Peyer's patch (tissue), 4 donors: ENCODE data around the gene COQ10B. TPM values are rescaled to one million over a fixed set of nuclear protein-coding genes. Genes with fewer than 3 reads are reported as not detected.

Experiments used
- DNase-seq, 3 donors: peaks; one replicate each; pipeline ENCODE4 v3.0.0-alpha.2; 2017 to 2019
- H3K27ac ChIP-seq, 4 donors: fragments of 200-600 bp; sonication (generic); one replicate each; pipeline ENCODE4 v1.5.1; 2016 to 2019
- H3K27me3 ChIP-seq, 2 donors: fragments of 200-600 bp; sonication (generic); one replicate each; pipeline ENCODE4 v1.5.1; 2019
- H3K36me3 ChIP-seq, 3 donors: fragments of 200-600 bp; sonication (generic); one replicate each; pipeline ENCODE4 v1.5.1; 2016 to 2019
- H3K4me1 ChIP-seq, 4 donors: fragments of 200-600 bp; sonication (generic); one replicate each; pipeline ENCODE4 v1.5.1; 2016 to 2019
- H3K4me3 ChIP-seq, 4 donors: fragments of 200-600 bp; sonication (generic); 1 replicate in 3 of 4; 2 replicates in 1 of 4; pipeline ENCODE4 v1.5.1; 2016 to 2019; ENCODE audit warnings: mild to moderate bottlenecking in 1 of 4
- H3K9me3 ChIP-seq, 4 donors: fragments of 200-600 bp; sonication (generic); one replicate each; pipeline ENCODE4 v1.5.1; 2016 to 2019; ENCODE audit warnings: mild to moderate bottlenecking in 1 of 4
- POLR2A ChIP-seq, 2 donors: fragments of 450-650 bp; IDR thresholded peaks; one replicate each; pipeline ENCODE4 v1.5.1; 2017; ENCODE audit warnings: antibody characterized with exemption in 2 of 2, mild to moderate bottlenecking in 2 of 2, moderate library complexity in 2 of 2
- total RNA-seq, 4 donors: library from RNA; depleted of rRNA; stranded (reverse); fragments of >200 nt; gene quantifications; one replicate each; pipeline ENCODE4 v1.1.0, GENCODE V29; 2016
- TF ChIP-seq, protein P1 (sequence below), 6 experiments: fragments of 450-650 bp in 4 of 6; fragments of 200-600 bp in 2 of 6; sonication (generic) in 1 of 6; IDR thresholded peaks; one replicate each; pipeline ENCODE4 v1.5.1; 2017 to 2019; ENCODE audit warnings: antibody characterized with exemption in 6 of 6, mild to moderate bottlenecking in 3 of 6, moderate library complexity in 1 of 6

The COQ10B gene
- total RNA-seq, 4 donors from 2014 or later: 14.4 to 30.3 (median 22.3) TPM

DNA sequence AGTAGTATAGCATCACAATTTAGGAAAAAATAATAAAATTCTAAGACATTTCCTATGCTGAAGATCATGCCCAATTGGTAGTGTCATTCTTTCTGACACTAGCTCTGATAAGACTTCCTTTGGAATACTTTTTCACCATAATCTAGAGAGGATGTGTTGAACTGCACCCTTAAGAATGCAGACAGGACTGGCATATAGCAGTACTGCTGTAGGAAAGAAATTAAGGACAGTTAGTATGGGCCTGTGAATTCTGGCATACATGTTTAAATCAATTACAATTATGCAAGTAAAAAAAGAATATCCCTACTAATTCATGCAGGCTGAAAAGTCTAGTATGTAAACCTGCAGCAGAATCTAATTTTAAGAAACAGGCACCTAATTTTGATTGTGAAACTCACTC, 33.9 kb upstream of the COQ10B start:
- H3K36me3 ChIP-seq: peaks cover 0 to 85% (median 0%) of the 10 kb centered on the region in 3 donors
- H3K4me1 ChIP-seq: peaks cover 0 to 7% (median 2%) of the 10 kb centered on the region in 4 donors
- no peak overlapping the region for H3K4me3 ChIP-seq
- H3K27ac ChIP-seq: no peak overlapping the region
- TF ChIP-seq, protein P1, sequence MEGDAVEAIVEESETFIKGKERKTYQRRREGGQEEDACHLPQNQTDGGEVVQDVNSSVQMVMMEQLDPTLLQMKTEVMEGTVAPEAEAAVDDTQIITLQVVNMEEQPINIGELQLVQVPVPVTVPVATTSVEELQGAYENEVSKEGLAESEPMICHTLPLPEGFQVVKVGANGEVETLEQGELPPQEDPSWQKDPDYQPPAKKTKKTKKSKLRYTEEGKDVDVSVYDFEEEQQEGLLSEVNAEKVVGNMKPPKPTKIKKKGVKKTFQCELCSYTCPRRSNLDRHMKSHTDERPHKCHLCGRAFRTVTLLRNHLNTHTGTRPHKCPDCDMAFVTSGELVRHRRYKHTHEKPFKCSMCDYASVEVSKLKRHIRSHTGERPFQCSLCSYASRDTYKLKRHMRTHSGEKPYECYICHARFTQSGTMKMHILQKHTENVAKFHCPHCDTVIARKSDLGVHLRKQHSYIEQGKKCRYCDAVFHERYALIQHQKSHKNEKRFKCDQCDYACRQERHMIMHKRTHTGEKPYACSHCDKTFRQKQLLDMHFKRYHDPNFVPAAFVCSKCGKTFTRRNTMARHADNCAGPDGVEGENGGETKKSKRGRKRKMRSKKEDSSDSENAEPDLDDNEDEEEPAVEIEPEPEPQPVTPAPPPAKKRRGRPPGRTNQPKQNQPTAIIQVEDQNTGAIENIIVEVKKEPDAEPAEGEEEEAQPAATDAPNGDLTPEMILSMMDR (IDR thresholded peaks at IDR 0.05): no peak
- no peak for TF ChIP-seq POLR2A (IDR thresholded peaks at IDR 0.05)
- no peaks in the 10 kb centered on the region for H3K27me3 ChIP-seq
- no peaks in the 10 kb centered on the region for H3K9me3 ChIP-seq
- no peak for DNase-seq

DNA sequence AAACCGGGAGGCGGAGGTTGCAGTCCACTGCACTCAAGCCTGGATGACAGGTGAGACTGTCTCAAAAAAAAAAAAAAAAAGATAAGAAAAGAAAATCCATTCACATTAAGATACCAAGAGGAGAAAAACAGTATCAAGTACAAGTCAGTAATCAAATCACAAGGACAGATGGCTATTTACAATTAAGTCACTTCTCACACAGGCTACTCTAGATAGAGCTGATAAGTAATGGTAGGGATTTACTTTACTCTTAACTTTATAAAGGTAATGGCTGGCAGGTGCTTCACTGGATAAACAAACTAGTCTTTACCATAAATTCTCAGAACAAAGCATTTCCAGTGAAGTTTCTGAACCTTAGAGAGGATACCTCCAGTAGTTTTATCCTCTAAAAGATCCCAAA, 30.0 kb upstream of the COQ10B start:
- Histone ChIP-seq H3K27me3 (no peaks in the 10 kb centered on the region), H3K9me3 (no peaks in the 10 kb centered on the region), H3K27ac (no peak overlapping the region), H3K4me1 (peaks cover 0 to 44% (median 12%) of the 10 kb centered on the region in 4 donors), H3K36me3 (peaks cover 0 to 47% (median 0%) of the 10 kb centered on the region in 3 donors), H3K4me3 (no peak overlapping the region)
- TF ChIP-seq, protein P1 (IDR thresholded peaks at IDR 0.05): no peak
- TF ChIP-seq POLR2A (IDR thresholded peaks at IDR 0.05): no peak
- DNase-seq: no peak

DNA sequence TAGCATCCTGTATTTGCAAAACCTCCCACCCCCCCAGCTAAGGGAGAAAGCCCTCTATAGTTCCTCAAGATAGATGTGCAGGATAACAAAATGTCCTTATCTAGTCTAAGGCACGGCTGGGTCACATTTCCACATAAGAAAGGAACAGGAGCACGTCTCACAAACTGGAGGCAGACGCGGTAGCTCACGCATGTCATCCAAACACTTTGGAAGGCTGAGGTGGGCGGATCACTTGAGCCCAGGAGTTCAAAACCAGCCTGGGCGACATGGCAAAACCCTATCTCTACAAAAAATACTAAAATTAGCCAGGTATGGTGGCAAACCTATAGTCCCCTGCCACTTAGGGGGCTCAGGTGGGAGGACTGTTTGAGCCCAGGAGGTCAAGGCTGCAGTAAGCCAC, 27.8 kb upstream of the COQ10B start:
- Histone ChIP-seq H3K4me1 (peaks cover 0 to 61% (median 14%) of the 10 kb centered on the region in 4 donors), H3K4me3 (no peak overlapping the region), H3K9me3 (no peaks in the 10 kb centered on the region), H3K36me3 (peaks cover 0 to 25% (median 0%) of the 10 kb centered on the region in 3 donors), H3K27me3 (no peaks in the 10 kb centered on the region), H3K27ac (no peak overlapping the region)
- no peak for TF ChIP-seq POLR2A (IDR thresholded peaks at IDR 0.05)
- TF ChIP-seq, protein P1 (IDR thresholded peaks at IDR 0.05): no peak
- DNase-seq: no peak

DNA sequence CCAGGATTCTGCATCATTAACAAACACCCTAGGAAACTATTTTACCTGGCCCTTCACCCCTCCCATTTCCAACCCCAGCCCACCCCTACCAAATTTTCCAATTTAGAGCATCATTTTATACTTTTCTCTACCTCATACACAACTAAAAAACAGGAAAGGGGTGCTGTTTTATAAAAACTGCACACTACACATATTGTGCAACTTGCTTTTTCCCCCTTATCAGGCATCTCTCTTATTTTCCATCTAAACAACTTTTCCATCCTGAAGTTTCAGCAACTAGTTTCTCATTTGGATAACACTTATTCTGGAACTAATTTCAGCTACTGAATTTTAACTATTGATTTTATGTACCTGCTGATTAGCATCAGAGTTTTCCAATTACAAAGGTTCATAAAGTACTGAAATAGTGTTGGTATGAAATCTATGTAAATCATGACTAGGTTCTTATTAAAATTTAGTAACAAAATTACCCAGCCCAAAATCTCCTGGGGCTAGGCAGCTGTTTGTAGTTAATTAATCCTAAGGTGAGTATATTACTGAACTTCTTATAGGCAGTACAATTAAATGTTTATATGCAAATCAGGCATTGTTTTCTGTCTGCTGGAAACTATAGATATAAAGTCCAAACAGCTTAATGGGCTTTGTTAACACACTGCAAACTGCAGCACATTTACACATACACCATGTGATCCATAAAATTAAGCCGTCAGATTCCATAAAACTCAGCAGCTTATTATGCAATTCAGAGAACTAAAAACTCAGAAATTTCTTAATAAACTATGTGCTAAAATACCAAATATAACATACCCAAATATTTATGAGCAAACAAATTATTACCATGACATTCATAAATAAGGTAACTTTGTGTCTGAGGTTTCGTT, 26.4 kb upstream of the COQ10B start:
- H3K36me3 ChIP-seq: peaks cover 0 to 15% (median 0%) of the 10 kb centered on the region in 3 donors
- H3K9me3 ChIP-seq: no peaks in the 10 kb centered on the region
- no peak overlapping the region for H3K4me3 ChIP-seq
- no peak overlapping the region for H3K27ac ChIP-seq
- H3K4me1 ChIP-seq: peaks cover 3 to 73% (median 20%) of the 10 kb centered on the region in 4 donors
- no peak for DNase-seq
- TF ChIP-seq POLR2A (IDR thresholded peaks at IDR 0.05): no peak
- TF ChIP-seq, protein P1 (IDR thresholded peaks at IDR 0.05): no peak
- no peaks in the 10 kb centered on the region for H3K27me3 ChIP-seq

DNA sequence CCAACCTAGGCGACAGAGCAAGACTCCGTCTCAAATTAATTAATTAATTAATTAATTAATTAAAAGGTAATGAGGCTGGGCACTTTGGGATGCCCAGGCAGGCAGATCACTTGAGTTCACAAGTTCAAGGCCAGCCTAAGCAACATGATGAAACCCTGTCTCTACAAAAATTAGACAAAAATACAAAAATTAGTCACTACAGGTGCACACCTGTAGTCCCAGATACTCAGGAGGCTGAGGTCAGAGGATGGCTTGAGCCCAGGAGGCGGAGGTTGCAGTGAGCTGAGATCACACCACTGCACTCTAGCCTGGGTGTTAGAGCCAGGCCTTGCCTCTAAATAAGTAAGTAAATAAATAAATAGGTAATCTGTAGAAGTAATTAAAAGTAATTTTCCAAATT, 25.4 kb upstream of the COQ10B start:
- no peak overlapping the region for H3K4me3 ChIP-seq
- H3K27me3 ChIP-seq: no peaks in the 10 kb centered on the region
- peaks cover 0 to 4% (median 0%) of the 10 kb centered on the region in 3 donors for H3K36me3 ChIP-seq
- no peak for DNase-seq
- no peaks in the 10 kb centered on the region for H3K9me3 ChIP-seq
- TF ChIP-seq, protein P1 (IDR thresholded peaks at IDR 0.05): no peak
- TF ChIP-seq POLR2A (IDR thresholded peaks at IDR 0.05): no peak
- peaks cover 4 to 83% (median 27%) of the 10 kb centered on the region in 4 donors for H3K4me1 ChIP-seq
- no peak overlapping the region for H3K27ac ChIP-seq
